ENCODE measurements around the gene RPRD1B. TPM values are rescaled to one million over a fixed set of nuclear protein-coding genes. Genes with fewer than 3 reads are reported as not detected.

The RPRD1B gene
- total and polyA plus RNA-seq, 2 of the 4 experiments (the other 2 are of a cell fraction): 8.4 to 9.9 TPM

- no peak overlapping the region for H2AFZ ChIP-seq (replicated peaks; ENCODE audit: low read length, poor library complexity)
Measured at GRCh38 chr20:38093641-38094077, 60.1 kb downstream of the RPRD1B start.

More at GRCh38 chr20:38093641-38094077, 60.1 kb downstream of the RPRD1B start:
- Histone ChIP-seq H2BK5ac (ENCODE audit: low read depth, low read length, poor library complexity, severe bottlenecking) (no peak overlapping the region), H3K18ac (ENCODE audit: low read depth, low read length) (peak overlapping the region; percentile 54), H3K4ac (ENCODE audit: low read depth, low read length) (peak overlapping the region; percentile 49; the same call in 1 of the 2 replicates), H3K79me1 (ENCODE audit: low read depth in 1 of 2, low read length in 2 of 2) (peaks cover 7 to 42% of the 10 kb centered on the region in 2 experiments), H3K56ac (ENCODE audit: extremely low read depth, insufficient read depth, low read length) (no peak overlapping the region), H3K9me1 (ENCODE audit: insufficient read depth, low read length) (peaks cover 24% of the 10 kb centered on the region), H3K27ac (ENCODE audit: insufficient read depth, low read length) (peak overlapping the region; percentile 34; the same call in 1 of the 2 replicates), H3K36me3 (ENCODE audit: control insufficient read depth, insufficient read depth, low read length) (peaks cover 15% of the 10 kb centered on the region), H3K23ac (ENCODE audit: low read depth, low read length) (no peak overlapping the region), H2AK9ac (replicated peaks; ENCODE audit: low read depth, low read length, poor library complexity) (no peak overlapping the region), H2BK15ac (ENCODE audit: low read depth, low read length) (peak overlapping the region; percentile 9; the same call in 1 of the 3 replicates), H2BK120ac (ENCODE audit: low read depth, low read length) (peak overlapping the region; percentile 4; the same call in 1 of the 2 replicates), H4K91ac (ENCODE audit: insufficient read depth, low read depth, low read length) (0 out of 2 replicates have a peak overlapping the region, but pooled peaks have one; percentile 4), H2BK20ac (ENCODE audit: low read depth, low read length) (peak overlapping the region; percentile 59), H4K8ac (ENCODE audit: low read depth in 2 of 2, low read length in 2 of 2) (peak overlapping the region in 1 of 2 experiments; percentile 7; a peak in 1 of 4 replicates), H3K4me1 (ENCODE audit: control insufficient read depth, insufficient read depth, low read length) (peaks cover 18% of the 10 kb centered on the region), H3K14ac (replicated peaks; ENCODE audit: low read depth, low read length) (0 out of 2 replicates have a peak overlapping the region, but pooled peaks have one; percentile 3), H2AK5ac (ENCODE audit: low read depth, low read length) (peak overlapping the region; percentile 75; the same call in 1 of the 2 replicates), H3K27me3 (ENCODE audit: control insufficient read depth, insufficient read depth, low read length) (no peaks in the 10 kb centered on the region), H3K9me3 (ENCODE audit: control insufficient read depth, insufficient read depth, low read length) (no peaks in the 10 kb centered on the region), H4K5ac (ENCODE audit: low read depth, low read length) (peak overlapping the region; percentile 31; the same call in 1 of the 2 replicates), H4K20me1 (ENCODE audit: insufficient read depth, low read length) (no peaks in the 10 kb centered on the region), H3K4me3 (ENCODE audit: insufficient read depth, low read depth, low read length) (no peak overlapping the region), H3K9ac (ENCODE audit: low read depth, low read length) (no peak overlapping the region), H3K4me2 (ENCODE audit: low read depth, low read length) (no peak overlapping the region)
- dilution Hi-C loops (cut with HindIII; ENCODE audit: low sequenced_read_pairs, unreplicated experiment) (no loop called here), intact Hi-C loops (cut with micrococcal nuclease) (no loop called here), in situ Hi-C loops (cut with MboI; ENCODE audit: low sequenced_read_pairs) (no loop called here)
- no TSS peak for BruUV-seq (replicated peaks)
- TF ChIP-seq POLR2A (IDR thresholded peaks at IDR 0.05; ENCODE audit: low read depth, low read length): no peak
- TF ChIP-seq NFE2L2 (IDR thresholded peaks at IDR 0.05; ENCODE audit: low read depth, low read length): no peak
- no peak for TF ChIP-seq CTCF (conservative IDR thresholded peaks at IDR 0.05; ENCODE audit: low read depth, low read length)
- no peak for TF ChIP-seq CEBPB (IDR thresholded peaks at IDR 0.05; ENCODE audit: low read depth, low read length)
- TF ChIP-seq RFX5 (IDR thresholded peaks at IDR 0.05; ENCODE audit: low read depth, low read length): no peak
- no peak for TF ChIP-seq RCOR1 (IDR thresholded peaks at IDR 0.05; ENCODE audit: insufficient replicate concordance, low read length)
- TF ChIP-seq MAFK (IDR thresholded peaks at IDR 0.05; ENCODE audit: low read depth, low read length): no peak
- TF ChIP-seq BHLHE40 (IDR thresholded peaks at IDR 0.05; ENCODE audit: low read depth, low read length): no peak
- TF ChIP-seq MXI1 (IDR thresholded peaks at IDR 0.05; ENCODE audit: borderline replicate concordance, low read depth, low read length): no peak
- TF ChIP-seq CHD1 (IDR thresholded peaks at IDR 0.05; ENCODE audit: low read depth, low read length): no peak
- TF ChIP-seq USF2 (IDR thresholded peaks at IDR 0.05; ENCODE audit: low read depth, low read length): no peak
- TF ChIP-seq FOS (IDR thresholded peaks at IDR 0.05; ENCODE audit: low read depth, low read length): no peak
- no peak for TF ChIP-seq SMC3 (IDR thresholded peaks at IDR 0.05; ENCODE audit: low read depth, low read length)
- no peak for TF ChIP-seq MAZ (IDR thresholded peaks at IDR 0.05; ENCODE audit: borderline replicate concordance, low read depth, low read length)
- no peak for TF ChIP-seq RAD21 (IDR thresholded peaks at IDR 0.05; ENCODE audit: low read length)
- TF ChIP-seq ELK1 (IDR thresholded peaks at IDR 0.05; ENCODE audit: borderline replicate concordance, low read depth, low read length): no peak
- no peak for ATAC-seq (ENCODE audit: low read depth)
- 100% methylated on average over 1 of the region's 8 CpGs; no CpG with 5 or more reads in 1 of the 2 experiments for WGBS, 2 experiments (ENCODE audit: extremely low coverage in 2 of 2, insufficient read length in 1 of 2)
- no peak for DNase-seq
- CTCF ChIA-PET: interaction anchor here (1.2 kb wide), 1 partner anchor 21 kb away, joined by 4 read pairs; no protein-coding TSS in a partner anchor
- POLR2A ChIA-PET (ENCODE audit: unreplicated experiment): interaction anchor here (0.6 kb wide), 1 partner anchor 71 kb away, joined by 7 read pairs; no protein-coding TSS in a partner anchor

Data from IMR-90 (cell line).